PC-3 (cell line): ENCODE measurements around the gene METTL26. TPM values are rescaled to one million over a fixed set of nuclear protein-coding genes. Genes with fewer than 3 reads are reported as not detected.

Source experiments
- ATAC-seq: fragments of 200-7000 bp; cut with Tn5 transposase; 2 replicates; pipeline ENCODE4 v1.9.1; 2020; ENCODE audit warnings: mild to moderate bottlenecking, moderate library complexity
- BruUV-seq: library from RNA; stranded (reverse); fragments of 400-500 nt; replicated peaks from 2 replicates; lab custom pipeline; 2021; lab: Mats Ljungman, UMichigan
- CTCF ChIA-PET: fragments of 300-600 bp; sonication (Branson Sonifier 250); formaldehyde crosslinking; loops from one replicate; lab custom pipeline; 2022; ENCODE audit warnings: antibody characterized with exemption; lab: Charles Lee
- POLR2A ChIA-PET: fragments of 300-600 bp; sonication (Branson Sonifier 250); formaldehyde crosslinking; loops from one replicate; lab custom pipeline; 2022; ENCODE audit warnings: antibody characterized with exemption; ENCODE audit not compliant: unreplicated experiment; lab: Charles Lee
- DNase-seq: peaks from one replicate; pipeline ENCODE4 v3.0.0-alpha.2; 2015
- H2AFZ ChIP-seq: fragments of 300-600 bp; sonication (generic); 2 replicates; pipeline ENCODE4 v1.6.0; 2016; ENCODE audit warnings: antibody characterized with exemption, low read length
- H3F3A ChIP-seq: fragments of 300-600 bp; sonication (generic); one replicate; pipeline ENCODE4 v1.6.0; 2017; ENCODE audit warnings: antibody characterized with exemption, low read length, control low read depth, mild to moderate bottlenecking; ENCODE audit not compliant: unreplicated experiment
- H3K27ac ChIP-seq: fragments of 300-600 bp; sonication (generic); 2 replicates; pipeline ENCODE4 v1.5.1; 2016; ENCODE audit warnings: mild to moderate bottlenecking, low read length
- H3K27me3 ChIP-seq: fragments of 300-600 bp; sonication (generic); 2 replicates; pipeline ENCODE4 v1.6.1; 2016; ENCODE audit warnings: low read length, mixed read lengths
- H3K36me3 ChIP-seq: fragments of 300-600 bp; sonication (generic); 2 replicates; pipeline ENCODE4 v1.6.1; 2016; ENCODE audit warnings: low read depth, mixed run types, low read length, mixed read lengths
- H3K4me1 ChIP-seq: fragments of 300-600 bp; sonication (generic); 2 replicates; pipeline ENCODE4 v1.5.1; 2016; ENCODE audit warnings: low read length; ENCODE audit not compliant: insufficient read depth
- H3K4me2 ChIP-seq: fragments of 300-600 bp; sonication (generic); 2 replicates; pipeline ENCODE4 v1.6.0; 2016; ENCODE audit warnings: low read length
- H3K4me3 ChIP-seq: fragments of 300-600 bp; sonication (generic); 2 replicates; pipeline ENCODE4 v1.5.1; 2016; ENCODE audit warnings: mild to moderate bottlenecking, low read length, mixed read lengths
- H3K79me2 ChIP-seq: fragments of 300-600 bp; sonication (generic); 2 replicates; pipeline ENCODE4 v1.6.1; 2017; ENCODE audit warnings: low read length, mixed read lengths
- H3K9ac ChIP-seq: fragments of 300-600 bp; sonication (generic); 2 replicates; pipeline ENCODE4 v1.6.0; 2016; ENCODE audit warnings: mild to moderate bottlenecking, low read length
- H3K9me2 ChIP-seq: fragments of 300-600 bp; sonication (generic); replicated peaks from 2 replicates; pipeline ENCODE4 v1.6.1; 2016; ENCODE audit warnings: mixed run types, low read length, mixed read lengths
- H3K9me3 ChIP-seq: fragments of 300-600 bp; sonication (generic); 2 replicates; pipeline ENCODE4 v1.6.1; 2016; ENCODE audit warnings: low read length, mixed read lengths
- H4K20me1 ChIP-seq: fragments of 300-600 bp; sonication (generic); 2 replicates; pipeline ENCODE4 v1.6.1; 2016; ENCODE audit warnings: low read length, mixed read lengths
- CTCF ChIP-seq: fragments of 300-600 bp; sonication (generic); conservative IDR thresholded peaks from 2 replicates; pipeline ENCODE4 v1.5.1; 2017; ENCODE audit warnings: antibody characterized with exemption, low read depth, mild to moderate bottlenecking, low read length
- EZH2 ChIP-seq: fragments of 300-600 bp; sonication (generic); IDR thresholded peaks from one replicate; pipeline ENCODE4 v1.6.1; 2017; ENCODE audit warnings: antibody characterized with exemption, mild to moderate bottlenecking, low read length; ENCODE audit not compliant: unreplicated experiment
- EZH2phosphoT487 ChIP-seq: fragments of 300-600 bp; sonication (generic); IDR thresholded peaks from 2 replicates; pipeline ENCODE4 v1.6.1; 2018; ENCODE audit warnings: mild to moderate bottlenecking, antibody characterized with exemption, low read length, borderline replicate concordance
- intact Hi-C: fragments of 100-400 bp; cut with micrococcal nuclease; formaldehyde crosslinking; loops from 2 replicates; pipeline ENCODE4 v1.9.0; 2023
- total RNA-seq: library from RNA; depleted of rRNA; stranded (reverse); fragments of >200 nt; gene quantifications from 2 replicates; pipeline ENCODE4 v1.2.3, GENCODE V29; 2014

Gene METTL26
- total RNA-seq, 1 experiment from 2014 or later = 179 TPM

DNA sequence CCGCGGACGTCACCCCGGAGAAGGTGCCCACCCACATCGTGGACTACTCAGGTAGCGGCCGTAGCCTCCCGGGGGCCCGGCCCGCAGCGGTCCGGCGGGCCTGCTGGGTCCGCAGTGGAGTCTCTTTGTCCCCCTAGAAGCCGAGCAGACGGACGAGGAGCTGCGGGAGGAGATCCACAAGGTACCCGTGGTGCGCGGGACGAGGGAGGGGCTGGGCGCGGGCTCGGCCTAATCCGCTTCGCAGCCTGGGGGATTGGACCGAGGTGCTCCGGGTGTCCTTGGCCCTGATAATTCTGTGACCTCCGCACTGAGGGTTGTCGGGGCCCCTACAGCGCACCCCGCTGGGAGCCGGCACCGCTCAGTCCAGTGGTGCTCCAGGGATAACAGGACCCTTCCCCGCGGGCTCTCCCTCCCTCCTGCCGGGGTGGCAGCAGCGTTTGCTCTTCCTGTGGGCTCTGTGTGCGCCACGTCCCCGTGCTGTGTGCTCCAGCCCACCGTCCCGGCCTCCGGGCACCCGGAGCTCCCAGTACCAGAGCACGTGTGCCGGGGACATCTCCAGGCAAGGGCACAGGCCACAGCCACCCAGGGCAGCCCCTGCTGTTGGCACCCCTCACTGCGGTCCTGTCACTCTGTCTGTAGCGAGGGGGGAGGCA is 32.5 kb upstream of the METTL26 start:
- TF ChIP-seq CTCF = no peak
- TF ChIP-seq EZH2phosphoT487 = no peak
- no peak for TF ChIP-seq EZH2
- Histone ChIP-seq H3K9ac (peak overlapping the region; percentile 97), H3K9me3 (no peaks in the 10 kb centered on the region), H3K79me2 (peaks cover 22% of the 10 kb centered on the region), H3F3A (no peaks in the 10 kb centered on the region), H4K20me1 (no peaks in the 10 kb centered on the region), H2AFZ (0 out of 2 replicates have a peak overlapping the region, but pooled peaks have one; percentile 42), H3K36me3 (peaks cover 6% of the 10 kb centered on the region; the same call in 1 of the 2 replicates), H3K4me2 (peak overlapping the region; percentile 90), H3K27ac (0 out of 2 replicates have a peak overlapping the region, but pooled peaks have one; percentile 11), H3K27me3 (no peaks in the 10 kb centered on the region), H3K9me2 (no peaks in the 10 kb centered on the region), H3K4me3 (peak overlapping the region; percentile 82), H3K4me1 (no peaks in the 10 kb centered on the region)
- BruUV-seq = TSS peak; percentile 11
- ATAC-seq = peak; percentile 16
- intact Hi-C loops = no loop called here
- no peak for DNase-seq
- CTCF ChIA-PET = interaction anchor here (0.6 kb wide), 1 partner anchor 48 kb away, joined by 5 read pairs; no protein-coding TSS in a partner anchor
- POLR2A ChIA-PET = no interaction called here

DNA sequence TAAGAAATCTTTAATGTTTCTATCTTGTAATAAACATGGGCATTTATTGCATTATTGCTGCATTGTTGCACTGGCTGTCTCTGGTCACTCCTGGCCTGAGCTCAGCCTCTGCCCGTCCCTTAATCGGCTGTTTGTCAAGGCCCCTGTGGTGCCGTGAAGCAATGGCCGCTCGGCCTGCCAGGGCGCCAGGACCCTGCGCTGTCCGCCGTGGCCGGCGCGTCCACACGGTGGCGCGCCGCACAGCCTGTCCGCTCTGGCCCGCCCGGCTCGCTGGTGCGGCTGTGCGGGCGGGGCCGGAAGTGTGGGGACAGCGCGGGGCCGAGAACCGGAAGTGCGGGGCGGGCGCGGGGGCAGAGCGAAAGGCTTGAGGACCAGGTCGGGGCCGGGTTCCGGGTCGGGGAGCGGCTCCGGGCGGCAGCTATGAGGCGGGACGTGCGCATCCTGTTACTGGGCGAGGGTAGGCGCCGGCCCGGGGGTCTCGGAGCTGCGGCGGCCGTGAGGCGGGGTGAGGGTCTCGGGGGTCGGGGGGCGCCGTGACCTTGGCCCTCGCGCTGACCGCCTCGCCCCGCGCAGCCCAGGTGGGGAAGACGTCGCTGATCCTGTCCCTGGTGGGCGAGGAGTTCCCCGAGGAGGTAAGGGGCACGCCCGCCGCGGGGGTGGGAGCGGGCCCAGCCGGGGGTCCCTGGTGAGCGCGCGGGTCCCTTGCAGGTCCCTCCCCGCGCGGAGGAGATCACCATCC is 31.8 kb upstream of the METTL26 start, which contains the start of gene RHOT2:
Gene RHOT2 (plus strand): TSS at position 353 of the 739 bp plus-strand sequence. CDS start 68 bp downstream, at position 421.
- POLR2A ChIA-PET = no interaction called here
- Histone ChIP-seq H3F3A (no peaks in the 10 kb centered on the region), H2AFZ (peak within 1 kb of the TSS; percentile 76), H3K36me3 (peaks cover 6% of the 10 kb centered on the region; the same call in 1 of the 2 replicates), H3K9me3 (no peaks in the 10 kb centered on the region), H3K4me1 (no peaks in the 10 kb centered on the region), H3K4me2 (peak within 1 kb of the TSS; percentile 90), H3K79me2 (peaks cover 22% of the 10 kb centered on the region), H3K9me2 (no peaks in the 10 kb centered on the region), H3K27me3 (no peaks in the 10 kb centered on the region), H3K27ac (0 out of 2 replicates have a peak within 1 kb of the TSS, but pooled peaks have one; percentile 11), H3K4me3 (peak within 1 kb of the TSS; percentile 82), H3K9ac (peak within 1 kb of the TSS; percentile 97), H4K20me1 (no peaks in the 10 kb centered on the region)
- ATAC-seq = peak; percentile 89
- peak; percentile 86 for DNase-seq
- TF ChIP-seq CTCF (peak; percentile 76), EZH2 (no peak), EZH2phosphoT487 (no peak)
- CTCF ChIA-PET = no interaction called here
- no TSS peak for BruUV-seq
- intact Hi-C loops = no loop called here
